HTERT RPE-1 (cell line): ENCODE results near the gene MCEE.
"Not testable (repeated sequence)": the region's sequence is repeated elsewhere in the genome, so short reads cannot be mapped to it uniquely, and the experiment has no call there.

Source experiments
- in situ Hi-C: fragments of 300-500 bp; cut with MboI; formaldehyde crosslinking; loops from 4 replicates; pipeline ENCODE4 v1.14.3; 2020; ENCODE audit warnings: low sequenced_read_pairs

The MCEE gene

GRCh38 chr2:71130152-71130904 is at the start of gene MCEE, which contains the start of gene MPHOSPH10:
Gene MCEE (minus strand): TSS chr2:71130229. CDS start chr2:71130219, 10 bp downstream.
Gene MPHOSPH10 (plus strand): TSS chr2:71130634. CDS start chr2:71130666, 32 bp downstream.
- in situ Hi-C loops, result no loop called here

GRCh38 chr2:71178836-71179235 is 48.8 kb upstream of the MCEE start:
- in situ Hi-C loops, result not testable (repeated sequence)

- in situ Hi-C loops, result no loop called here
These were observed 44.2 kb upstream of the MCEE start for GRCh38 chr2:71174207-71174606.

- in situ Hi-C loops, result no loop called here
These were observed 43.1 kb upstream of the MCEE start for GRCh38 chr2:71173096-71173495.

- in situ Hi-C loops, result no loop called here
These were observed 36.8 kb upstream of the MCEE start for GRCh38 chr2:71166812-71167211.

- in situ Hi-C loops, result no loop called here
These were observed 27.2 kb upstream of the MCEE start for GRCh38 chr2:71157124-71157793.

- in situ Hi-C loops, result no loop called here
These were observed 26.5 kb upstream of the MCEE start for GRCh38 chr2:71156573-71156972.

GRCh38 chr2:71155846-71156245 is 25.8 kb upstream of the MCEE start:
- in situ Hi-C loops, result no loop called here

- in situ Hi-C loops, result no loop called here
These were observed 24.8 kb upstream of the MCEE start for GRCh38 chr2:71154798-71155197.

GRCh38 chr2:71154279-71154678 is 24.2 kb upstream of the MCEE start:
- in situ Hi-C loops, result no loop called here

- in situ Hi-C loops, result no loop called here
These were observed 23.7 kb upstream of the MCEE start for GRCh38 chr2:71153585-71154224.

GRCh38 chr2:71151620-71152019 is 21.6 kb upstream of the MCEE start:
- in situ Hi-C loops, result no loop called here

GRCh38 chr2:71150082-71150816 is 20.2 kb upstream of the MCEE start:
- in situ Hi-C loops, result no loop called here

- in situ Hi-C loops, result no loop called here
These were observed 18.6 kb upstream of the MCEE start for GRCh38 chr2:71148506-71149063.

GRCh38 chr2:71143782-71144181 is 13.8 kb upstream of the MCEE start:
- in situ Hi-C loops, result no loop called here

GRCh38 chr2:71136174-71136573 is 6.1 kb upstream of the MCEE start:
- in situ Hi-C loops, result no loop called here

GRCh38 chr2:71133603-71134002 is 3.6 kb upstream of the MCEE start:
- in situ Hi-C loops, result no loop called here

- in situ Hi-C loops, result not testable (repeated sequence)
These were observed 1.5 kb upstream of the MCEE start for GRCh38 chr2:71131387-71132166.

GRCh38 chr2:71130905-71131244 is 846 bp upstream of the MCEE start:
- in situ Hi-C loops, result no loop called here

GRCh38 chr2:71129902-71130151 is 202 bp downstream of the MCEE start:
- in situ Hi-C loops, result no loop called here
